ENCODE data around the gene CD38. TPM values are rescaled to one million over a fixed set of nuclear protein-coding genes. Genes with fewer than 3 reads are reported as not detected.

The CD38 gene
- total RNA-seq, 1 experiment from 2014 or later: not detected

DNA sequence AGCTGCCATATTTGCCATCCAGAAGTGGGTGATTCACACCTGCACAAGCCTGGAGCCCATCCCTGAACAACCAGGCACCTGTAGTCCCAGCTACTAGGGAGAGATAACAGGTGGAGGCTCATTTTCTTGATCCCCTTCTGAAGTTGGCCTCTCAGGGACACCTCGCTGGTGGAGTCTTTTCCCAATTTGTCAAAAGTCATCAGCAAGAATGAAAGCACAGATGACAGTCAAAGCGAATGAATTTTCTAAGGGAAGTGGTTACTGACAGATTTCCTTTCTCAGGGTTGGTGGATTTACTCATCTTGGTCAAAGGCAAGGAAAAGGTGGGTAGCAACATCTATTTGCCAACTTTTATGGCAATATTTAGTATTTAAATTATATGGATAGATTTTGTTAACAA, 123.9 kb downstream of the CD38 start:
- intact Hi-C loops (cut with micrococcal nuclease): no loop called here
- ChIA-PET CTCF (interaction anchor here (0.5 to 0.8 kb wide), 3 partner anchors 12 to 96 kb away, joined by 3 read pairs; no protein-coding TSS in a partner anchor), POLR2A (interaction anchor here (1.1 kb wide), 1 partner anchor 12 kb away, joined by 3 read pairs; no protein-coding TSS in a partner anchor)
- Mint-ChIP-seq H3K9me3 (ENCODE audit: unreplicated experiment) (peaks cover 19% of the 10 kb centered on the region), H3K36me3 (ENCODE audit: insufficient read depth, unreplicated experiment) (no peaks in the 10 kb centered on the region), H3K4me1 (ENCODE audit: insufficient read depth, unreplicated experiment) (peaks cover 14% of the 10 kb centered on the region), H3K27ac (ENCODE audit: low read depth, unreplicated experiment) (no peak overlapping the region), H3K27me3 (ENCODE audit: insufficient read depth, unreplicated experiment) (no peaks in the 10 kb centered on the region), H3K4me3 (ENCODE audit: unreplicated experiment) (no peak overlapping the region)
- no peak for DNase-seq (ENCODE audit: unreplicated experiment)
- no TSS peak for BruUV-seq (replicated peaks)
- TF ChIP-seq, protein P1, sequence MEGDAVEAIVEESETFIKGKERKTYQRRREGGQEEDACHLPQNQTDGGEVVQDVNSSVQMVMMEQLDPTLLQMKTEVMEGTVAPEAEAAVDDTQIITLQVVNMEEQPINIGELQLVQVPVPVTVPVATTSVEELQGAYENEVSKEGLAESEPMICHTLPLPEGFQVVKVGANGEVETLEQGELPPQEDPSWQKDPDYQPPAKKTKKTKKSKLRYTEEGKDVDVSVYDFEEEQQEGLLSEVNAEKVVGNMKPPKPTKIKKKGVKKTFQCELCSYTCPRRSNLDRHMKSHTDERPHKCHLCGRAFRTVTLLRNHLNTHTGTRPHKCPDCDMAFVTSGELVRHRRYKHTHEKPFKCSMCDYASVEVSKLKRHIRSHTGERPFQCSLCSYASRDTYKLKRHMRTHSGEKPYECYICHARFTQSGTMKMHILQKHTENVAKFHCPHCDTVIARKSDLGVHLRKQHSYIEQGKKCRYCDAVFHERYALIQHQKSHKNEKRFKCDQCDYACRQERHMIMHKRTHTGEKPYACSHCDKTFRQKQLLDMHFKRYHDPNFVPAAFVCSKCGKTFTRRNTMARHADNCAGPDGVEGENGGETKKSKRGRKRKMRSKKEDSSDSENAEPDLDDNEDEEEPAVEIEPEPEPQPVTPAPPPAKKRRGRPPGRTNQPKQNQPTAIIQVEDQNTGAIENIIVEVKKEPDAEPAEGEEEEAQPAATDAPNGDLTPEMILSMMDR (IDR thresholded peaks at IDR 0.05; ENCODE audit: unreplicated experiment): no peak

GRCh38 chr4:15902746-15903145, 124.6 kb downstream of the CD38 start:
- Mint-ChIP-seq H3K4me1 (ENCODE audit: insufficient read depth, unreplicated experiment) (peaks cover 14% of the 10 kb centered on the region), H3K27ac (ENCODE audit: low read depth, unreplicated experiment) (no peak overlapping the region), H3K9me3 (ENCODE audit: unreplicated experiment) (peaks cover 19% of the 10 kb centered on the region), H3K4me3 (ENCODE audit: unreplicated experiment) (no peak overlapping the region), H3K36me3 (ENCODE audit: insufficient read depth, unreplicated experiment) (no peaks in the 10 kb centered on the region), H3K27me3 (ENCODE audit: insufficient read depth, unreplicated experiment) (no peaks in the 10 kb centered on the region)
- no TSS peak for BruUV-seq (replicated peaks)
- TF ChIP-seq, protein P1 (IDR thresholded peaks at IDR 0.05; ENCODE audit: unreplicated experiment): no peak
- DNase-seq (ENCODE audit: unreplicated experiment): no peak
- ChIA-PET CTCF (interaction anchor here (0.8 to 6.3 kb wide), 2 partner anchors 20 to 53 kb away, joined by 3 to 27 read pairs; no protein-coding TSS in a partner anchor), POLR2A (interaction anchor here (1.1 kb wide), 1 partner anchor 11 kb away, joined by 3 read pairs; no protein-coding TSS in a partner anchor)
- intact Hi-C loops (cut with micrococcal nuclease): no loop called here

Other genes with a start within 250 kb of the CD38 start
- gene FBXL5, start 123.0 kb upstream of the CD38 start, total RNA-seq (2022): 68.0 and 96.8 TPM in 2 replicates
- gene FAM200B, start 96.5 kb upstream of the CD38 start, total RNA-seq (2022): 33.6 and 46.5 TPM in 2 replicates
- 0.93 and 1.1 TPM in 2 replicates for gene BST1, start 75.3 kb upstream of the CD38 start, total RNA-seq (2022)
- gene FGFBP1, start 160.4 kb downstream of the CD38 start, total RNA-seq (2022): 9.5 and 13.8 TPM in 2 replicates
- not detected in 2 replicates for gene FGFBP2, start 184.8 kb downstream of the CD38 start, total RNA-seq (2022)

Data from MCF 10A (cell line).